Thyroid gland (tissue), 4 donors: ENCODE results near the gene AOC3. TPM values are rescaled to one million over a fixed set of nuclear protein-coding genes. Genes with fewer than 3 reads are reported as not detected.

ENCODE experiments used
- DNase-seq, 2 donors: peaks; one replicate each; pipeline ENCODE4 v3.0.0-alpha.2; 2019
- H3K27ac ChIP-seq, 3 donors: fragments of 200-600 bp; sonication (generic); 1 replicate in 2 of 3; 2 replicates in 1 of 3; pipeline ENCODE4 v1.5.1; 2016 to 2019; ENCODE audit warnings: mild to moderate bottlenecking in 1 of 3, moderate library complexity in 1 of 3
- H3K27me3 ChIP-seq: fragments of 200-600 bp; sonication (generic); one replicate; pipeline ENCODE4 v1.5.1; 2019
- H3K36me3 ChIP-seq, 2 donors: fragments of 200-600 bp; sonication (generic); one replicate each; pipeline ENCODE4 v1.5.1; 2016 to 2019
- H3K4me1 ChIP-seq, 2 donors: fragments of 200-600 bp; sonication (generic); one replicate each; pipeline ENCODE4 v1.5.1; 2017 to 2019
- H3K4me3 ChIP-seq, 3 donors: fragments of 200-600 bp; sonication (generic); replicated peaks in 1 of 3; 1 replicate in 2 of 3; 2 replicates in 1 of 3; pipeline ENCODE4 v1.5.1; 2016; ENCODE audit warnings: mild to moderate bottlenecking in 1 of 3
- H3K9me3 ChIP-seq: fragments of 200-600 bp; sonication (generic); one replicate; pipeline ENCODE4 v1.5.1; 2017
- CTCF ChIP-seq, 6 experiments: fragments of 200-600 bp in 3 of 6; fragments of 450-650 bp in 3 of 6; sonication (generic) in 3 of 6; IDR thresholded peaks; one replicate each; pipeline ENCODE4 v1.5.1; 2016 to 2019; ENCODE audit warnings: antibody characterized with exemption in 6 of 6, mild to moderate bottlenecking in 2 of 6, inconsistent platforms in 1 of 6, moderate library complexity in 1 of 6
- POLR2A ChIP-seq, 2 donors: fragments of 450-650 bp; IDR thresholded peaks; one replicate each; pipeline ENCODE4 v1.6.1; 2017; ENCODE audit warnings: antibody characterized with exemption in 2 of 2, mild to moderate bottlenecking in 2 of 2, moderate library complexity in 1 of 2
- WGBS, 2 donors: methylation state at CpG; one replicate each; pipeline ENCODE4 v1.1.5; 2017; 5-methylcytosine and 5-hydroxymethylcytosine counted together
- intact Hi-C: fragments of 100-400 bp; cut with DNase I; formaldehyde crosslinking; loops from one replicate; pipeline ENCODE4 v1.15.1; 2023
- total RNA-seq, 4 donors: library from RNA; depleted of rRNA; stranded (reverse); fragments of >200 nt; gene quantifications; one replicate each; pipeline ENCODE4 v1.2.3, GENCODE V29; 2016

The AOC3 gene
- total RNA-seq, 4 donors from 2014 or later, result 4.2 to 11.6 (median 5.8) TPM

DNA sequence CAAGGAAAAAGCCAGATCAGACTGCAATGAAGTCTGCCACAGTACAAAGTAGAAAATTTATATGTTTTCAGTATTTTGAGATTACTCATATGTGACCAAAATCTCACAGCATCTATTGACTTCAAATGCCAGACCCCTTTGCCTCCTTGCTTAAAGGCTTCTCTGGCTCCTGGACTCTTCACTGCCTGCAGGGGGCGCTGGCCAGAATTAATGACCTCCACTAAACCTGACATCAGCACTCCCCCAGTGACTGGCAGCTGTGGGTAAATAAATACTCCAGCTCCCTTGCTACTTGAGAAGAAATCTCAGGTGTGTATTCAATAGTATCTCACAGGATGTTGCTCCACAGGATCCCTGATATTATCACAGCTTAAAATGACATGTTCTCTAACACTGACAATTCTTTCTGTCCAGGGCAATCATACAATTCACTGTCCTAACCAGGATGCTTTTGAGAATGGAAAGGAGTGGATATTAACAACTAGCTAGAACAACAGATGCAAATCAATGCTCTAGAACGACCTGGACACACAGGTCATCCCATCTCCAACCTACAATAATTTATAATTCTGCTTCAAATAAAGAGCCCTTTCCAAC is 31.0 kb upstream of the AOC3 start:
- WGBS, 2 donors, result 24 to 32% methylated on average over 2 of the region's 2 CpGs
- Histone ChIP-seq H3K27ac (no peak overlapping the region), H3K36me3 (peaks cover 41 to 45% of the 10 kb centered on the region in 2 donors), H3K27me3 (no peaks in the 10 kb centered on the region), H3K4me1 (peaks cover 4 to 18% of the 10 kb centered on the region in 2 donors), H3K4me3 (no peak overlapping the region), H3K9me3 (no peaks in the 10 kb centered on the region)
- TF ChIP-seq CTCF (IDR thresholded peaks at IDR 0.05) (peak; percentile 11 to 54 (median 32)), POLR2A (IDR thresholded peaks at IDR 0.05) (no peak)
- intact Hi-C loops, result loop anchor here (10.0 kb wide), 1 partner anchor 85 kb away; no protein-coding TSS in a partner anchor
- DNase-seq, result peak; percentile 35 to 39

DNA sequence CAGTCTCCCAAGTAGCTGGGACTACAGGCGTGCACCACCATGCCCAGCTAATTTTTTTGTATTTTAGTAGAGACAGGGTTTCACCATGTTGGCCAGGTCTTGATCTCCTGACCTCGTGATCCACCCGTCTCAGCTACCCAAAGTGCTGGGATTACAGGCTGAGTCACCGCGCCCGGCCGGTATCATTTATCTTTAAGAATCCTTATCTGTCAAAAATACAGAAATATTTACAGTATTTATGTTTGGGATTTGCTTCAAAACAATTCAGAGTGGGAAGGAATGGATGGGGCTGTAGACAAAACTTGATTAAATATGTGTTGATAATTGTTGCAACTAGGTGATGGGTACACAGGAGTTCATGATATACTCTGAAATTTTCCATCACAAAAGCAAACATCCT is 29.8 kb upstream of the AOC3 start:
- Histone ChIP-seq H3K4me3 (no peak overlapping the region), H3K27ac (no peak overlapping the region), H3K4me1 (peaks cover 4 to 14% of the 10 kb centered on the region in 2 donors), H3K36me3 (peaks cover 33 to 36% of the 10 kb centered on the region in 2 donors), H3K27me3 (no peaks in the 10 kb centered on the region), H3K9me3 (no peaks in the 10 kb centered on the region)
- DNase-seq, result no peak
- WGBS, 2 donors, result 95 to 97% methylated on average over 7 of the region's 7 CpGs
- intact Hi-C loops, result loop anchor here (10.0 kb wide), 1 partner anchor 86 kb away; no protein-coding TSS in a partner anchor
- no peak for TF ChIP-seq POLR2A (IDR thresholded peaks at IDR 0.05)
- TF ChIP-seq CTCF (IDR thresholded peaks at IDR 0.05), result no peak

DNA sequence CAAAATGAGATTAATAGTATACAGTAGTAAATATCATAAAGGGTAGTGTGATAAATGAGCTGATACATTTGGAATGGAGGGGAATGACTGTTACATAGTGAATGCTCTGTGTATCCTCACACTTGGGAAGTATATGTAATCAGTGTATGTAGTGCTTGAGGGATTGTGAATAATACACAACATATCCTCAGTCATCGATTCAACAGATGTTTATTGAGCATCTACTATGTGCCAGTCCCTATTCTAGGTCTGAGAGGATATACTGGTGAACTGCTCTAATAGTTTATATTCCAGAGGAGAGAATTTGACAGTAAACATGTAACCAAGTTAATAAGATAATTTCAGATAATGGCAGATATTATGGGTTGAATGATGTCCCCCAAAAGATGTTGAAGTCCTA is 23.5 kb upstream of the AOC3 start:
- Histone ChIP-seq H3K9me3 (no peaks in the 10 kb centered on the region), H3K36me3 (no peaks in the 10 kb centered on the region), H3K27ac (no peak overlapping the region), H3K27me3 (no peaks in the 10 kb centered on the region), H3K4me1 (peaks cover 8 to 19% of the 10 kb centered on the region in 2 donors), H3K4me3 (no peak overlapping the region)
- TF ChIP-seq POLR2A (IDR thresholded peaks at IDR 0.05), result no peak
- TF ChIP-seq CTCF (IDR thresholded peaks at IDR 0.05), result no peak
- DNase-seq, result no peak
- WGBS, 2 donors, result 88 to 90% methylated on average over 1 of the region's 1 CpG
- intact Hi-C loops, result loop anchor here (10.0 kb wide), 1 partner anchor 93 kb away; no protein-coding TSS in a partner anchor

- Histone ChIP-seq H3K4me1 (peaks cover 13 to 15% of the 10 kb centered on the region in 2 donors), H3K4me3 (no peak overlapping the region), H3K9me3 (no peaks in the 10 kb centered on the region), H3K27me3 (no peaks in the 10 kb centered on the region), H3K36me3 (peaks cover 0 to 6% of the 10 kb centered on the region in 2 donors), H3K27ac (no peak overlapping the region)
- no peak for DNase-seq
- no peak for TF ChIP-seq POLR2A (IDR thresholded peaks at IDR 0.05)
- TF ChIP-seq CTCF (IDR thresholded peaks at IDR 0.05), result no peak
- intact Hi-C loops, result no loop called here
These were observed 20.0 kb upstream of the AOC3 start for GRCh38 chr17:42830971-42831370.

- no peak for TF ChIP-seq POLR2A (IDR thresholded peaks at IDR 0.05)
- TF ChIP-seq CTCF (IDR thresholded peaks at IDR 0.05), result no peak
- H3K4me3 ChIP-seq, result peak overlapping the region; percentile 74 to 91 (median 84)
- H3K9me3 ChIP-seq, result no peaks in the 10 kb centered on the region
- H3K27me3 ChIP-seq, result no peaks in the 10 kb centered on the region
- intact Hi-C loops, result no loop called here
- DNase-seq, result no peak
- H3K27ac ChIP-seq, result peak overlapping the region; percentile 57 to 80 (median 73)
- peaks cover 9 to 15% of the 10 kb centered on the region in 2 donors for H3K36me3 ChIP-seq
- peaks cover 13 to 15% of the 10 kb centered on the region in 2 donors for H3K4me1 ChIP-seq
- 51 to 54% methylated on average over 9 of the region's 9 CpGs for WGBS, 2 donors
These were observed 18.6 kb upstream of the AOC3 start for GRCh38 chr17:42832213-42832933.
